K562 (cell line): ENCODE data around the gene NXN. TPM values are rescaled to one million over a fixed set of nuclear protein-coding genes. Genes with fewer than 3 reads are reported as not detected.

Experiments used
- ATAC-seq: fragments of 200-7000 bp; cut with Tn5 transposase; 3 replicates; pipeline ENCODE4 v1.9.1; 2020; ENCODE audit warnings: moderate library complexity
- BruUV-seq: library from RNA; stranded (reverse); fragments of 400-500 nt; replicated peaks from 2 replicates; lab custom pipeline; 2021; lab: Mats Ljungman, UMichigan
- CTCF ChIA-PET: fragments of 300-600 bp; formaldehyde crosslinking; extraction: SDS; loops from one replicate; lab custom pipeline; 2021; ENCODE audit warnings: low intra/inter-chr PET ratio; lab: Yijun Ruan, JAX
- POLR2A ChIA-PET: fragments of 300-600, 350-650 bp; sonication (Branson Sonifier 250); formaldehyde crosslinking; extraction: SDS; loops from one replicate; lab custom pipeline; 2021; ENCODE audit warnings: antibody characterized with exemption, inconsistent platforms; lab: Yijun Ruan, JAX
- DNase-seq, 4 experiments: peaks; one replicate each; pipeline versions ENCODE4 v3.0.0 to v3.0.0-alpha.2; 2011 to 2018; ENCODE audit warnings: low spot score in 3 of 4, mixed read lengths in 3 of 4; ENCODE audit errors: extremely low read depth in 1 of 4
- FAIRE-seq: peaks from 2 replicates; lab custom pipeline; 2011; peaks lifted over from hg19 to GRCh38; lab: Jason Lieb, UNC
- H2AFZ ChIP-seq: 2 replicates; pipeline ENCODE4 v1.6.0; 2011; ENCODE audit warnings: low read depth, low read length, control low read depth, inconsistent platforms
- H3K27ac ChIP-seq: fragments of 200-600 bp; 3 replicates; pipeline ENCODE4 v1.8.0; 2011; ENCODE audit warnings: low read depth, mild to moderate bottlenecking, control low read depth, inconsistent platforms, low read length, moderate library complexity, mixed read lengths; ENCODE audit errors: extremely low read depth
- H3K27me3 ChIP-seq, 2 experiments: fragments of 300-600 bp in 1 of 2; 2 replicates in 1 of 2; 3 replicates in 1 of 2; pipeline versions ENCODE4 v1.6.0 to v1.8.0; 2011; ENCODE audit warnings: inconsistent platforms in 2 of 2, low read length in 2 of 2, mild to moderate bottlenecking in 1 of 2, mixed read lengths in 1 of 2, moderate library complexity in 1 of 2; ENCODE audit not compliant: control insufficient read depth in 2 of 2, insufficient read depth in 2 of 2
- H3K36me3 ChIP-seq: fragments of 300-600 bp; 3 replicates; pipeline ENCODE4 v1.8.0; 2011; ENCODE audit warnings: mild to moderate bottlenecking, low read length, inconsistent platforms; ENCODE audit not compliant: control insufficient read depth, insufficient read depth
- H3K4me1 ChIP-seq, 2 experiments: fragments of 200-600 bp in 1 of 2; replicated peaks in 1 of 2; 2 replicates in 1 of 2; 3 replicates in 1 of 2; pipeline versions ENCODE4 v1.5.1 to v1.8.0; 2011; ENCODE audit warnings: inconsistent platforms in 2 of 2, low read length in 2 of 2, mild to moderate bottlenecking in 1 of 2, mixed read lengths in 1 of 2, moderate library complexity in 1 of 2; ENCODE audit not compliant: control insufficient read depth in 2 of 2, insufficient read depth in 2 of 2
- H3K4me2 ChIP-seq: 2 replicates; pipeline ENCODE4 v1.6.1; 2011; ENCODE audit warnings: low read length, control low read depth, inconsistent platforms, mixed read lengths; ENCODE audit not compliant: insufficient read depth
- H3K4me3 ChIP-seq: fragments of 200-600 bp; sonication (generic), shearing (Covaris generic); 2 replicates; pipeline ENCODE4 v1.5.1; 2016; ENCODE audit warnings: control low read depth, inconsistent platforms
- H3K79me2 ChIP-seq: fragments of 200-600 bp; 3 replicates; pipeline ENCODE4 v1.8.0; 2011; ENCODE audit warnings: low read length, inconsistent platforms; ENCODE audit not compliant: control insufficient read depth, insufficient read depth
- H3K9ac ChIP-seq, 2 experiments: 2 replicates each; pipeline versions ENCODE4 v1.6.0 to v1.6.1; 2011; ENCODE audit warnings: low read depth in 2 of 2, low read length in 2 of 2, control low read depth in 1 of 2, inconsistent platforms in 1 of 2, mild to moderate bottlenecking in 1 of 2, mixed read lengths in 1 of 2; ENCODE audit not compliant: insufficient read depth in 1 of 2
- H3K9me1 ChIP-seq: one replicate; pipeline ENCODE4 v1.6.0; 2011; ENCODE audit warnings: inconsistent platforms, mild to moderate bottlenecking, low read length, moderate library complexity; ENCODE audit not compliant: control insufficient read depth, insufficient read depth
- H3K9me3 ChIP-seq: replicated peaks from 2 replicates; pipeline ENCODE4 v1.5.1; 2011; ENCODE audit warnings: low read depth, low read length, inconsistent platforms; ENCODE audit not compliant: control insufficient read depth, insufficient read depth
- H4K20me1 ChIP-seq: replicated peaks from 2 replicates; pipeline ENCODE4 v1.6.1; 2011; ENCODE audit warnings: low read length, inconsistent platforms, mixed read lengths; ENCODE audit not compliant: control insufficient read depth, insufficient read depth
- NFATC3 ChIP-seq: fragments of 450-650 bp; IDR thresholded peaks from 2 replicates; pipeline ENCODE4 v1.6.1; 2017; ENCODE audit warnings: mild to moderate bottlenecking
- PRDM10 ChIP-seq: fragments of 450-650 bp; IDR thresholded peaks from 2 replicates; pipeline ENCODE4 v1.6.1; 2018; ENCODE audit not compliant: partially characterized antibody
- ZBTB33 ChIP-seq: sonication (generic); formaldehyde crosslinking; IDR thresholded peaks from 2 replicates; pipeline ENCODE4 v1.8.1; 2023; ENCODE audit warnings: mild to moderate bottlenecking, missing genetic modification reagents
- WGBS: fragments of 100-300 bp; shearing (Covaris generic); methylation state at CpG from one replicate; pipeline ENCODE4 v1.1.6; 2016; ENCODE audit warnings: low coverage, mixed read lengths; ENCODE audit not compliant: insufficient coverage; ENCODE audit errors: missing lambda C conversion rate; 5-methylcytosine and 5-hydroxymethylcytosine counted together
- in situ Hi-C: fragments of 300-500 bp; cut with MboI; formaldehyde crosslinking; loops from 4 replicates; pipeline ENCODE4 v1.15.0; 2018; ENCODE audit warnings: inconsistent platforms, mixed read lengths
- intact Hi-C: fragments of 100-400 bp; cut with micrococcal nuclease; formaldehyde crosslinking; loops from 2 replicates; pipeline ENCODE4 v1.14.2; 2022
- polyA plus RNA-seq, 8 experiments: library from polyadenylated mRNA; depleted of rRNA in 4 of 8; stranded (reverse) in 5 of 8; unstranded in 3 of 8; fragments of >200 nt; fragmentation: Nextera tagmentation in 2 of 8; fragmentation: Illumina TruSeq in 1 of 8; extraction: Ambion mirVana in 2 of 8; extraction: Trizol in 1 of 8; gene quantifications; 2 replicates each; pipeline versions ENCODE4 v1.2.1 to v1.2.3, GENCODE V29; 2011 to 2014; ENCODE audit warnings: inconsistent platforms in 1 of 8, missing spikeins in 1 of 8
- total RNA-seq, 7 experiments: library from RNA; depleted of rRNA in 6 of 7; stranded (reverse); fragments of >200 nt in 6 of 7; fragmentation: Illumina TruSeq in 2 of 7; extraction: Trizol in 2 of 7; gene quantifications; 2 replicates each; pipeline versions ENCODE4 v1.2.1 to v1.2.3, GENCODE V29; 2011 to 2021; ENCODE audit warnings: low replicate concordance in 1 of 7

The NXN gene
- total and polyA plus RNA-seq, 9 of the 15 experiments (the other 6 are each of a cell fraction or from before 2014, with no cell fraction given) = 0.08 to 0.39 (median 0.29) TPM; not detected in 5

- H3K36me3 ChIP-seq = no peaks in the 10 kb centered on the region
- no peak for ATAC-seq
- ChIA-PET POLR2A (interaction anchor here (0.6 to 1.2 kb wide), 2 partner anchors 19 to 44 kb away, joined by 3 to 4 read pairs; no protein-coding TSS in a partner anchor), CTCF (no interaction called here)
- no peaks in the 10 kb centered on the region for H3K9me3 ChIP-seq
- no peak for DNase-seq
- peaks cover 27 to 62% of the 10 kb centered on the region in 2 experiments for H3K27me3 ChIP-seq
- no peak for FAIRE-seq
- no peak overlapping the region for H3K27ac ChIP-seq
- no peaks in the 10 kb centered on the region for H3K79me2 ChIP-seq
- peaks cover 0 to 4% of the 10 kb centered on the region in 2 experiments; a peak in 1 of 5 replicates for H3K4me1 ChIP-seq
- H2AFZ ChIP-seq = no peak overlapping the region
- in situ Hi-C loops (no loop called here), intact Hi-C loops (no loop called here)
- H3K9me1 ChIP-seq = no peaks in the 10 kb centered on the region
- BruUV-seq = no TSS peak
- H4K20me1 ChIP-seq = 0 out of 2 replicates have a peak, but pooled peaks cover 4% of the 10 kb centered on the region
- no peak overlapping the region for H3K4me3 ChIP-seq
- 11% methylated on average over 16 of the region's 39 CpGs for WGBS
- 0 out of 4 replicates have a peak overlapping the region, but pooled peaks of 1 of the 2 experiments have one; percentile 45 for H3K9ac ChIP-seq
- no peak overlapping the region for H3K4me2 ChIP-seq
- TF ChIP-seq ZBTB33 (CRISPR knock-in tag) (no peak), PRDM10 (peak; percentile 74), NFATC3 (no peak)
Observed at GRCh38 chr17:800446-801242, 178.9 kb downstream of the NXN start.
